H1 (cell line): Measurements from ENCODE around the gene SOS1. TPM values are rescaled to one million over a fixed set of nuclear protein-coding genes. Genes with fewer than 3 reads are reported as not detected.

Source experiments
- CTCF ChIA-PET: fragments of 300-600 bp; sonication (Branson Sonifier 250); formaldehyde crosslinking; loops from one replicate; lab custom pipeline; 2021; ENCODE audit not compliant: partially characterized antibody; lab: Charles Lee
- POLR2A ChIA-PET: fragments of 300-600 bp; sonication (Branson Sonifier 250); formaldehyde crosslinking; loops from one replicate; lab custom pipeline; 2021; ENCODE audit warnings: inconsistent platforms; ENCODE audit not compliant: partially characterized antibody; lab: Charles Lee
- DNase-seq, 2 experiments: peaks; one replicate each; pipeline versions ENCODE4 v3.0.0 to v3.0.0-alpha.2; 2010 to 2022; ENCODE audit warnings: low spot score in 2 of 2, low read depth in 1 of 2, mixed read lengths in 1 of 2
- FAIRE-seq: peaks from 2 replicates; lab custom pipeline; 2011; peaks lifted over from hg19 to GRCh38; lab: Jason Lieb, UNC
- H2AFZ ChIP-seq: 2 replicates; pipeline ENCODE4 v1.8.1; 2012; ENCODE audit warnings: low read length, inconsistent platforms
- H2AK5ac ChIP-seq: 2 replicates; pipeline ENCODE4 v1.6.1; 2013; ENCODE audit warnings: low read depth, low read length
- H2BK120ac ChIP-seq: replicated peaks from 2 replicates; pipeline ENCODE3; 2013; ENCODE audit warnings: low read depth, low read length, inconsistent platforms
- H2BK12ac ChIP-seq: 2 replicates; pipeline ENCODE4 v1.6.1; 2013; ENCODE audit warnings: low read depth, low read length
- H2BK15ac ChIP-seq: 2 replicates; pipeline ENCODE4 v1.6.1; 2013; ENCODE audit warnings: low read length
- H2BK20ac ChIP-seq: 2 replicates; pipeline ENCODE4 v1.6.1; 2013; ENCODE audit warnings: low read length
- H2BK5ac ChIP-seq: 2 replicates; pipeline ENCODE4 v1.6.1; 2013; ENCODE audit warnings: low read depth, low read length
- H3K14ac ChIP-seq: 2 replicates; pipeline ENCODE4 v1.6.1; 2013; ENCODE audit warnings: inconsistent platforms; ENCODE audit not compliant: insufficient read length
- H3K18ac ChIP-seq: 2 replicates; pipeline ENCODE4 v1.6.1; 2013; ENCODE audit warnings: low read length; ENCODE audit errors: extremely low read depth
- H3K23ac ChIP-seq: 2 replicates; pipeline ENCODE4 v1.6.1; 2013; ENCODE audit warnings: inconsistent platforms; ENCODE audit not compliant: insufficient read length
- H3K23me2 ChIP-seq: 2 replicates; pipeline ENCODE4 v1.6.1; 2013; ENCODE audit warnings: low read depth, low read length
- H3K27ac ChIP-seq: 2 replicates; pipeline ENCODE4 v1.6.1; 2011; ENCODE audit warnings: low read depth, low read length, inconsistent platforms
- H3K27me3 ChIP-seq, 4 experiments: replicated peaks in 1 of 4; 1 replicate in 1 of 4; 2 replicates in 3 of 4; pipeline versions ENCODE4 v1.6.1 to v1.8.1; 2011 to 2013; ENCODE audit warnings: low read length in 3 of 4, mild to moderate bottlenecking in 3 of 4, inconsistent platforms in 2 of 4, mixed read lengths in 2 of 4, moderate library complexity in 1 of 4; ENCODE audit not compliant: control insufficient read depth in 3 of 4, insufficient read depth in 3 of 4; ENCODE audit errors: extremely low read depth in 1 of 4
- H3K36me3 ChIP-seq, 4 experiments: 2 replicates each; pipeline versions ENCODE4 v1.6.1 to v1.8.1; 2011 to 2013; ENCODE audit warnings: mild to moderate bottlenecking in 4 of 4, low read length in 3 of 4, moderate library complexity in 2 of 4, control low read depth in 1 of 4, inconsistent platforms in 1 of 4; ENCODE audit not compliant: insufficient read depth in 4 of 4, control insufficient read depth in 2 of 4
- H3K4ac ChIP-seq: replicated peaks from 2 replicates; pipeline ENCODE3; 2013; ENCODE audit warnings: low read length, low read depth, mixed read lengths, inconsistent platforms; ENCODE audit not compliant: insufficient read length
- H3K4me1 ChIP-seq, 4 experiments: replicated peaks in 1 of 4; 1 replicate in 1 of 4; 2 replicates in 3 of 4; pipeline versions ENCODE4 v1.6.1 to v1.8.1; 2011 to 2013; ENCODE audit warnings: low read length in 3 of 4, inconsistent platforms in 2 of 4, mixed read lengths in 1 of 4; ENCODE audit not compliant: insufficient read depth in 4 of 4, control insufficient read depth in 3 of 4
- H3K4me2 ChIP-seq, 2 experiments: 2 replicates each; pipeline versions ENCODE4 v1.6.1 to v1.8.1; 2011 to 2013; ENCODE audit warnings: low read depth in 2 of 2, low read length in 2 of 2, control low read depth in 1 of 2, inconsistent platforms in 1 of 2, mild to moderate bottlenecking in 1 of 2; ENCODE audit not compliant: insufficient read depth in 1 of 2
- H3K4me3 ChIP-seq, 4 experiments: fragments of 200-600, 300-600 bp in 1 of 4; sonication (generic), shearing (Covaris generic), sonication (Bioruptor Twin) in 1 of 4; 2 replicates each; pipeline versions ENCODE4 v1.5.1 to v1.8.1; 2011 to 2016; ENCODE audit warnings: low read length in 4 of 4, low read depth in 3 of 4, control low read depth in 2 of 4, inconsistent platforms in 2 of 4, mild to moderate bottlenecking in 2 of 4, mixed read lengths in 1 of 4, moderate library complexity in 1 of 4; ENCODE audit not compliant: insufficient read depth in 2 of 4; ENCODE audit errors: extremely low read depth in 1 of 4
- H3K56ac ChIP-seq: replicated peaks from 2 replicates; pipeline ENCODE3; 2013; ENCODE audit warnings: low read depth, mild to moderate bottlenecking, mixed read lengths, low read length, inconsistent platforms; ENCODE audit not compliant: insufficient read length
- H3K79me1 ChIP-seq: 2 replicates; pipeline ENCODE4 v1.6.1; 2013; ENCODE audit warnings: low read depth, low read length, control low read depth
- H3K79me2 ChIP-seq, 2 experiments: 2 replicates each; pipeline versions ENCODE4 v1.6.1 to v1.8.1; 2012 to 2013; ENCODE audit warnings: low read length in 2 of 2, mild to moderate bottlenecking in 2 of 2, inconsistent platforms in 1 of 2; ENCODE audit not compliant: insufficient read depth in 2 of 2, control insufficient read depth in 1 of 2
- H3K9ac ChIP-seq, 4 experiments: replicated peaks in 1 of 4; 1 replicate in 1 of 4; 2 replicates in 3 of 4; pipeline versions ENCODE4 v1.6.1 to v1.8.1; 2011 to 2013; ENCODE audit warnings: low read depth in 3 of 4, low read length in 3 of 4, control low read depth in 2 of 4, mild to moderate bottlenecking in 2 of 4, moderate library complexity in 2 of 4, inconsistent platforms in 1 of 4; ENCODE audit errors: extremely low read depth in 1 of 4
- H3K9me3 ChIP-seq, 2 experiments: 2 replicates each; pipeline versions ENCODE4 v1.6.1 to v1.8.1; 2012 to 2013; ENCODE audit warnings: mild to moderate bottlenecking in 2 of 2, moderate library complexity in 2 of 2, control low read depth in 1 of 2, inconsistent platforms in 1 of 2, low read depth in 1 of 2, low read length in 1 of 2, mixed read lengths in 1 of 2; ENCODE audit not compliant: insufficient read depth in 2 of 2
- H4K20me1 ChIP-seq, 2 experiments: replicated peaks in 1 of 2; 2 replicates each; pipeline versions ENCODE3 to v1.8.1; 2011 to 2013; ENCODE audit warnings: inconsistent platforms in 2 of 2, low read length in 2 of 2, mild to moderate bottlenecking in 1 of 2; ENCODE audit not compliant: insufficient read depth in 2 of 2, control insufficient read depth in 1 of 2
- H4K5ac ChIP-seq: 2 replicates; pipeline ENCODE4 v1.6.1; 2013; ENCODE audit warnings: low read length, low read depth, mixed read lengths, inconsistent platforms; ENCODE audit not compliant: insufficient read length
- H4K8ac ChIP-seq: 2 replicates; pipeline ENCODE4 v1.8.0; 2013; ENCODE audit warnings: mild to moderate bottlenecking, moderate library complexity, low read length, inconsistent platforms; ENCODE audit not compliant: insufficient read depth; ENCODE audit errors: extremely low read depth
- H4K91ac ChIP-seq: replicated peaks from 2 replicates; pipeline ENCODE3; 2013; ENCODE audit warnings: low read length, mixed read lengths, inconsistent platforms; ENCODE audit not compliant: insufficient read length
- CBX8 ChIP-seq: fragments of 300-800, 300-1000 bp; sonication (generic); IDR thresholded peaks from 2 replicates; pipeline ENCODE4 v1.7.1; 2016; ENCODE audit warnings: low read depth, low read length, borderline replicate concordance
- CTCF ChIP-seq, 3 experiments: IDR thresholded peaks; 1 replicate in 2 of 3; 2 replicates in 1 of 3; pipeline versions ENCODE4 v1.5.1 to v1.6.1; 2011; ENCODE audit warnings: low read length in 3 of 3, mild to moderate bottlenecking in 3 of 3, inconsistent platforms in 2 of 3, low read depth in 1 of 3, moderate library complexity in 1 of 3; ENCODE audit not compliant: insufficient read depth in 1 of 3; ENCODE audit errors: control extremely low read depth in 1 of 3
- GTF2F1 ChIP-seq: IDR thresholded peaks from 2 replicates; pipeline ENCODE4 v1.6.1; 2012; ENCODE audit warnings: low read depth, low read length, improper control_type of control experiment, borderline replicate concordance
- HDAC6 ChIP-seq: IDR thresholded peaks from one replicate; pipeline ENCODE4 v1.7.1; 2012; ENCODE audit warnings: low read depth, mild to moderate bottlenecking, inconsistent platforms, low read length, moderate library complexity
- KDM5A ChIP-seq: fragments of 200-600 bp; IDR thresholded peaks from 2 replicates; pipeline ENCODE4 v1.7.1; 2012; ENCODE audit warnings: mild to moderate bottlenecking, low read length, inconsistent platforms, mixed read lengths
- NANOG ChIP-seq: IDR thresholded peaks from 2 replicates; pipeline ENCODE4 v1.6.1; 2011; ENCODE audit warnings: low read length, low read depth, mild to moderate bottlenecking, inconsistent platforms; ENCODE audit not compliant: insufficient read depth, poor library complexity, severe bottlenecking
- RNF2 ChIP-seq: fragments of 200-900, 300-1000 bp; sonication (generic); IDR thresholded peaks from 2 replicates; pipeline ENCODE4 v1.7.1; 2016; ENCODE audit warnings: borderline replicate concordance, low read depth, mild to moderate bottlenecking, antibody characterized with exemption, low read length; ENCODE audit not compliant: poor library complexity, severe bottlenecking; ENCODE audit errors: missing control alignments
- SIRT6 ChIP-seq: IDR thresholded peaks from one replicate; pipeline ENCODE4 v1.7.1; 2012; ENCODE audit warnings: low read length, inconsistent platforms
- SP2 ChIP-seq: IDR thresholded peaks from 2 replicates; pipeline ENCODE4 v1.6.1; 2012; ENCODE audit warnings: mild to moderate bottlenecking, low read length, inconsistent platforms
- TAF7 ChIP-seq: optimal IDR thresholded peaks from 2 replicates; pipeline ENCODE3; 2011; ENCODE audit warnings: low read depth, mild to moderate bottlenecking, inconsistent platforms, low read length, moderate library complexity, borderline replicate concordance
- WGBS, 2 experiments: shearing (Covaris generic) in 1 of 2; methylation state at CpG; one replicate each; pipeline versions ENCODE4 v1.1.6 to v1.1.7; 2013 to 2015; ENCODE audit warnings: low lambda C conversion rate in 2 of 2, mixed read lengths in 2 of 2, inconsistent platforms in 1 of 2, low coverage in 1 of 2, missing lambda C conversion rate in 1 of 2; ENCODE audit not compliant: insufficient replicate concordance in 2 of 2, insufficient coverage in 1 of 2, insufficient read length in 1 of 2; ENCODE audit errors: extremely low coverage in 1 of 2, missing lambda C conversion rate in 1 of 2; 5-methylcytosine and 5-hydroxymethylcytosine counted together
- polyA plus RNA-seq, 7 experiments: library from polyadenylated mRNA; depleted of rRNA in 3 of 7; stranded (reverse) in 5 of 7; unstranded in 2 of 7; fragments of >200 nt in 5 of 7; fragments of 200-250 nt in 2 of 7; gene quantifications; 1 replicate in 5 of 7; 2 replicates in 1 of 7; 4 replicates in 1 of 7; pipeline versions ENCODE4 v1.2.1 to v1.2.3, GENCODE V29; 2011 to 2013; ENCODE audit warnings: missing spikeins in 2 of 7, mixed read lengths in 2 of 7
- total RNA-seq: library from RNA; stranded (reverse); fragmentation: NEBNext Ultra II Directional; extraction: Animal tissue kit (Norgen Biotek cat#: 25700); gene quantifications from 2 replicates; pipeline ENCODE4 v1.2.1, GENCODE V29; 2021

The SOS1 gene
- total and polyA plus RNA-seq, 2 of the 8 experiments (the other 6 are each of a cell fraction or from before 2014, with no cell fraction given), result 25.7 to 27.0 TPM

- peaks cover 2 to 28% (median 23%) of the 10 kb centered on the region in 4 experiments for H3K27me3 ChIP-seq
- H4K20me1 ChIP-seq, result no peaks in the 10 kb centered on the region
- no peak overlapping the region for H3K4me2 ChIP-seq
- H3K79me2 ChIP-seq, result no peaks in the 10 kb centered on the region
- H2BK15ac ChIP-seq, result no peak overlapping the region
- H3K23me2 ChIP-seq, result no peaks in the 10 kb centered on the region
- no peak overlapping the region for H3K18ac ChIP-seq
- DNase-seq (no peak), FAIRE-seq (no peak)
- H3K27ac ChIP-seq, result no peak overlapping the region
- peaks cover 0 to 5% (median under 1%) of the 10 kb centered on the region in 4 experiments; a peak in 1 of 7 replicates for H3K4me1 ChIP-seq
- WGBS, 2 experiments, result 82% methylated on average over 5 of the region's 5 CpGs; no CpG with 5 or more reads in 1 of the 2 experiments
- no peak overlapping the region for H3K4me3 ChIP-seq
- POLR2A ChIA-PET, result interaction anchor here (1.0 kb wide), 1 partner anchor 11 kb away, joined by 4 read pairs; no protein-coding TSS in a partner anchor
- no peak overlapping the region for H3K9ac ChIP-seq
- H2BK120ac ChIP-seq, result no peak overlapping the region
- no peak overlapping the region for H2BK5ac ChIP-seq
- H2BK12ac ChIP-seq, result no peak overlapping the region
- no peak overlapping the region for H3K4ac ChIP-seq
- H2BK20ac ChIP-seq, result no peak overlapping the region
- peaks cover 0 to 7% of the 10 kb centered on the region in 2 experiments; a peak in 1 of 4 replicates for H3K9me3 ChIP-seq
- no peak overlapping the region for H2AFZ ChIP-seq
- no peaks in the 10 kb centered on the region; a peak in 2 of 8 replicates for H3K36me3 ChIP-seq
- H3K14ac ChIP-seq, result no peak overlapping the region
- H3K56ac ChIP-seq, result no peak overlapping the region
- H3K79me1 ChIP-seq, result no peaks in the 10 kb centered on the region
- no peak overlapping the region for H4K5ac ChIP-seq
- no peak overlapping the region for H4K91ac ChIP-seq
- CTCF ChIA-PET, result interaction anchor here (0.6 to 4.1 kb wide), 3 partner anchors 9 to 267 kb away, joined by 3 to 48 read pairs (median 7); no protein-coding TSS in a partner anchor
- H3K23ac ChIP-seq, result no peak overlapping the region
- H4K8ac ChIP-seq, result no peak overlapping the region
- H2AK5ac ChIP-seq, result no peak overlapping the region
- TF ChIP-seq HDAC6 (no peak), RNF2 (no peak), CBX8 (no peak), TAF7 (no peak), GTF2F1 (no peak), NANOG (no peak), SP2 (no peak), CTCF (IDR thresholded peaks at IDR 0.05; ENCODE audit: control extremely low read depth in 1 of 3, insufficient read depth in 1 of 3, low read depth in 1 of 3, low read length in 3 of 3) (no peak), KDM5A (no peak), SIRT6 (no peak)
Measured at GRCh38 chr2:38957972-38958371, 162.9 kb downstream of the SOS1 start.
